Measurements from ENCODE around the gene SOHLH1.

- TF ChIP-seq POLR2AphosphoS5 (IDR thresholded peaks at IDR 0.05; ENCODE audit: borderline replicate concordance, low read depth, low read length) (no peak), EZH2 (IDR thresholded peaks at IDR 0.05) (no peak), FOXP2 (optimal IDR thresholded peaks at IDR 0.05; ENCODE audit: control extremely low read depth, extremely low read length, insufficient read depth) (no peak)
Observed at GRCh38 chr9:135748676-135749075, 49.4 kb upstream of the SOHLH1 start.

Data from SK-N-MC (cell line).